Measurements from ENCODE around the gene RAPGEF4.
A peak's percentile ranks its signal among the peaks of the same experiment; 100 is the strongest.

- TF ChIP-seq, protein P1, sequence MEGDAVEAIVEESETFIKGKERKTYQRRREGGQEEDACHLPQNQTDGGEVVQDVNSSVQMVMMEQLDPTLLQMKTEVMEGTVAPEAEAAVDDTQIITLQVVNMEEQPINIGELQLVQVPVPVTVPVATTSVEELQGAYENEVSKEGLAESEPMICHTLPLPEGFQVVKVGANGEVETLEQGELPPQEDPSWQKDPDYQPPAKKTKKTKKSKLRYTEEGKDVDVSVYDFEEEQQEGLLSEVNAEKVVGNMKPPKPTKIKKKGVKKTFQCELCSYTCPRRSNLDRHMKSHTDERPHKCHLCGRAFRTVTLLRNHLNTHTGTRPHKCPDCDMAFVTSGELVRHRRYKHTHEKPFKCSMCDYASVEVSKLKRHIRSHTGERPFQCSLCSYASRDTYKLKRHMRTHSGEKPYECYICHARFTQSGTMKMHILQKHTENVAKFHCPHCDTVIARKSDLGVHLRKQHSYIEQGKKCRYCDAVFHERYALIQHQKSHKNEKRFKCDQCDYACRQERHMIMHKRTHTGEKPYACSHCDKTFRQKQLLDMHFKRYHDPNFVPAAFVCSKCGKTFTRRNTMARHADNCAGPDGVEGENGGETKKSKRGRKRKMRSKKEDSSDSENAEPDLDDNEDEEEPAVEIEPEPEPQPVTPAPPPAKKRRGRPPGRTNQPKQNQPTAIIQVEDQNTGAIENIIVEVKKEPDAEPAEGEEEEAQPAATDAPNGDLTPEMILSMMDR (IDR thresholded peaks at IDR 0.05; ENCODE audit: low read depth, low read length) = peak; percentile 51
- TF ChIP-seq EZH2phosphoT487 (IDR thresholded peaks at IDR 0.05; ENCODE audit: low read depth) = no peak
Observed at GRCh38 chr2:173090973-173091660, 355.5 kb downstream of the RAPGEF4 start.
